HUES64 (cell line): ENCODE data around the gene UQCRC2. TPM values are rescaled to one million over a fixed set of nuclear protein-coding genes. Genes with fewer than 3 reads are reported as not detected.
"Not testable (repeated sequence)": the region's sequence is repeated elsewhere in the genome, so short reads cannot be mapped to it uniquely, and the experiment has no call there.

ENCODE experiments used
- H3K27ac ChIP-seq: 2 replicates; pipeline ENCODE4 v1.7.0; 2013; ENCODE audit warnings: low read depth, low read length, inconsistent platforms
- H3K27me3 ChIP-seq: 2 replicates; pipeline ENCODE4 v1.6.1; 2013; ENCODE audit warnings: mild to moderate bottlenecking, low read length; ENCODE audit not compliant: insufficient read depth
- H3K36me3 ChIP-seq: 2 replicates; pipeline ENCODE4 v1.6.1; 2013; ENCODE audit warnings: mild to moderate bottlenecking, low read length; ENCODE audit not compliant: insufficient read depth
- H3K4me1 ChIP-seq: 2 replicates; pipeline ENCODE4 v1.6.1; 2013; ENCODE audit warnings: mild to moderate bottlenecking, low read length, moderate library complexity; ENCODE audit not compliant: insufficient read depth
- H3K4me3 ChIP-seq: 2 replicates; pipeline ENCODE4 v1.5.1; 2013; ENCODE audit warnings: mild to moderate bottlenecking, low read length, moderate library complexity
- H3K9ac ChIP-seq: 2 replicates; pipeline ENCODE4 v1.6.1; 2013; ENCODE audit warnings: mild to moderate bottlenecking, low read depth, low read length
- H3K9me3 ChIP-seq: 2 replicates; pipeline ENCODE4 v1.6.1; 2013; ENCODE audit warnings: low read depth, low read length; ENCODE audit not compliant: insufficient read depth
- WGBS: fragments of 150-250, 120-280 bp; methylation state at CpG from one replicate; pipeline ENCODE4 v1.1.7; 2013; ENCODE audit warnings: missing lambda C conversion rate; 5-methylcytosine and 5-hydroxymethylcytosine counted together
- polyA plus RNA-seq, 2 experiments: library from polyadenylated mRNA; stranded (reverse); fragments of 50-300 nt; gene quantifications; one replicate each; pipeline ENCODE4 v1.2.3, GENCODE V29; 2013

Gene UQCRC2
- polyA plus RNA-seq (2013, experiment 1 of 2) = 140 TPM
- 145 TPM for polyA plus RNA-seq (2013, experiment 2 of 2)

- H3K9me3 ChIP-seq = no peaks in the 10 kb centered on the region
- peaks cover 7% of the 10 kb centered on the region; the same call in 1 of the 2 replicates for H3K4me1 ChIP-seq
- under 1% methylated on average over 41 of the region's 41 CpGs for WGBS
Observed at GRCh38 chr16:21952793-21953540, at the start of gene UQCRC2. UQCRC2 (plus strand) TSS chr16:21953361; CDS start chr16:21953424, 63 bp downstream.

DNA sequence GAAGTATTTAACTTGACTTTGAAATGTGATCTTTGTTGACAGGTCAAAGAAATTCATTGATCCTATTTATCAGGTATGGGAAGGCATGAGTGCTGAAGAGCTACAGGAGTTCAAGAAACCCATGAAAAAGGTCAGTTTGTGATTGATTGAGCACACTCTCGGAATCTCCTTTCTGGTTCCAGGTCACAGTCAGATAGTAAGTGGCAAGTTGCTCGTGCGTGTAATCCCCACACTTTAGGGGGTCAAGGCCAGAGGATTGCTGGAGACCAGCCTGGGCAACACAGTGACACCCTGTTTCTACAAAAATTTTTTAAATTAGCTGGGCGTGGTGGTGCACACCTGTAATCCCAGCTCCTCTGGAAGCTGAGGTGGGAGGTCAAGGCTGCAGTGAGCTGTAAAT lies 20.5 kb upstream of the UQCRC2 start:
- H3K4me1 ChIP-seq, H3K4me3 ChIP-seq, H3K36me3 ChIP-seq, H3K27me3 ChIP-seq, H3K9me3 ChIP-seq, H3K9ac ChIP-seq, H3K27ac ChIP-seq: not testable (repeated sequence)
- 87% methylated on average over 3 of the region's 4 CpGs for WGBS

More at GRCh38 chr16:21952793-21953540, at the start of gene UQCRC2:
- H3K27ac ChIP-seq = peak within 1 kb of the TSS; percentile 93
- no peaks in the 10 kb centered on the region for H3K27me3 ChIP-seq
- H3K9ac ChIP-seq = peak within 1 kb of the TSS; percentile 98
- peak within 1 kb of the TSS; percentile 90 for H3K4me3 ChIP-seq
- H3K36me3 ChIP-seq = peaks cover 21% of the 10 kb centered on the region

- not testable (repeated sequence) for H3K36me3 ChIP-seq, H3K9ac ChIP-seq, H3K9me3 ChIP-seq, H3K4me3 ChIP-seq, H3K27me3 ChIP-seq, H3K27ac ChIP-seq, H3K4me1 ChIP-seq
- 88% methylated on average over 4 of the region's 4 CpGs for WGBS
Observed at GRCh38 chr16:21933316-21933715, 19.8 kb upstream of the UQCRC2 start.

GRCh38 chr16:21933790-21934189 lies 19.4 kb upstream of the UQCRC2 start:
- H3K4me3 ChIP-seq, H3K36me3 ChIP-seq, H3K4me1 ChIP-seq, H3K27ac ChIP-seq, H3K9me3 ChIP-seq, H3K9ac ChIP-seq: not testable (repeated sequence)
- 92% methylated on average over 2 of the region's 4 CpGs for WGBS
- H3K27me3 ChIP-seq = peaks cover 10% of the 10 kb centered on the region

GRCh38 chr16:21936216-21936615 lies 16.9 kb upstream of the UQCRC2 start:
- not testable (repeated sequence) for H3K27ac ChIP-seq, H3K4me1 ChIP-seq, H3K9ac ChIP-seq, H3K4me3 ChIP-seq, H3K9me3 ChIP-seq, H3K36me3 ChIP-seq
- no CpG with 5 or more reads among the region's 6 CpGs for WGBS
- peaks cover 17% of the 10 kb centered on the region for H3K27me3 ChIP-seq

DNA sequence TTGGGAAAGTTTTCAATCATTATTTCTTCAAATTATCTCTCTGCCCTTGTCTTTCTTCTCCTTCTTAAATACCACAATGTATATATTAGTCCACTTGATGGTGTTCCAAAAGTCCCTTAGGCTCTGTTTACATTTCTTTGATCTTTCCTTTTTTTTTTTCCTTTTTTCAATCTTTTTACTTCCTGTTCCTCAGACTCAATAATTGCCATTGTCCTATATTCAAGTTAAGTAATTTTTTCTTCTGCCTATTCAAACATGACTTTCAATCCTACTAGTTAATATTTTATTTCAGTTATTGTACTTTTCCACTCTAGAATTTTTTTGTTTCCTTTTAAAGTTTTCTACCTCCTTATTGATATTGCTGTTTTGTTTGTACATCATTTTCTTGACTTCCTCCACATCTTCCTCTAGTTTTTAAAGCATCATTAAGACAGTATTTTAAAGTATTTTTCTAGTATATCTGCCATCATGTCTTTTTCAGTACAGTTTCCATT lies 15.8 kb upstream of the UQCRC2 start:
- Histone ChIP-seq H3K9me3 (no peaks in the 10 kb centered on the region), H3K9ac (no peak overlapping the region), H3K4me1 (no peaks in the 10 kb centered on the region), H3K27ac (no peak overlapping the region), H3K27me3 (peaks cover 17% of the 10 kb centered on the region), H3K36me3 (no peaks in the 10 kb centered on the region), H3K4me3 (no peak overlapping the region)

DNA sequence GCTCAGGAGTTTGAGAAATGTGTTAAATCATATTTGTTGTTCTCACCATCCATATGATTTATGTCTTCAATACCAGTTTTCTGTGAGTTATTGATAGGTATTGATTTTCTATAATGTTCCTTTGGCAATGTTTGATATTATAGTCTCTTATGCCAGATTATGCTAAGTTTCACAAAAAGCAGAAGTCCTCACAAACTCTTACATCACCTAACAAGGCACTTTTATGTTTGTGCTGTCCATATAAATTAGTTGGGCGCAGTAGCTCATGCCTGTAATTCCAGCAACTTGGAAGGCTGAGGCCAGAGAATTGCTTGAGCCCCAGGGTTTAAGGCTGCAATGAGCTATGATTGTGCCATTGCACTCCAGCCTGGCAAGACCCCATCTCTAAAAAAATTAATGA lies 12.6 kb upstream of the UQCRC2 start:
- Histone ChIP-seq H3K36me3 (no peaks in the 10 kb centered on the region), H3K9me3 (no peaks in the 10 kb centered on the region), H3K4me3 (no peak overlapping the region), H3K27ac (no peak overlapping the region), H3K9ac (no peak overlapping the region), H3K27me3 (peaks cover 29% of the 10 kb centered on the region), H3K4me1 (no peaks in the 10 kb centered on the region)
- WGBS = 100% methylated on average over 1 of the region's 1 CpG

DNA sequence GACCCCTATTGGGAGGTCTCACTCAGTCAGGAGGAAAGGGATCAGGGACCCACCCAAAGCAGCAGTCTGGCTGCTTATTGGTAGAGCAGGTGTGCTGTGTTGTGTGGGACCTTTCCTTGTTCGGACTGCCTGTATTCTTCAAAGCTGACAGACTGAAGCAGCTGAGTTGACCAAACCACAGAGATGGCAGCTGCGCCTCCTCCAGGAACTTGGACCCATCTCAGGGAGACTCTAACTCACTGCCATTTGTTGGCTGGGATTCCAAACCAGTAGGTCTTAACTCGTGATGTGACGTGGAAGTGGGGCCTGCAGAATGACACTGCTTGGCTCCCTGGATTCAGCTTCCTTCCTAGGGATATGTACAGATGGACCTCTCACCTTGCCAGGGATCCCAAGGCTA lies 9.6 kb upstream of the UQCRC2 start:
- 89% methylated on average over 4 of the region's 4 CpGs for WGBS
- Histone ChIP-seq H3K9me3 (no peaks in the 10 kb centered on the region), H3K36me3 (no peaks in the 10 kb centered on the region), H3K27me3 (peaks cover 22% of the 10 kb centered on the region), H3K4me1 (no peaks in the 10 kb centered on the region), H3K27ac (no peak overlapping the region), H3K4me3 (no peak overlapping the region), H3K9ac (no peak overlapping the region; the same call in 1 of the 2 replicates)

- no peaks in the 10 kb centered on the region for H3K4me1 ChIP-seq
- no peak overlapping the region for H3K9ac ChIP-seq
- 84% methylated on average over 9 of the region's 9 CpGs for WGBS
- peaks cover 15% of the 10 kb centered on the region; the same call in 1 of the 2 replicates for H3K27me3 ChIP-seq
- no peak overlapping the region for H3K27ac ChIP-seq
- H3K36me3 ChIP-seq = no peaks in the 10 kb centered on the region
- H3K9me3 ChIP-seq = no peaks in the 10 kb centered on the region
- no peak overlapping the region for H3K4me3 ChIP-seq
Observed at GRCh38 chr16:21946889-21947635, 6.1 kb upstream of the UQCRC2 start.

GRCh38 chr16:21949713-21950260 lies 3.4 kb upstream of the UQCRC2 start:
- no CpG with 5 or more reads among the region's 1 CpG for WGBS
- Histone ChIP-seq H3K4me3 (no peak overlapping the region), H3K4me1 (peaks cover 7% of the 10 kb centered on the region; the same call in 1 of the 2 replicates), H3K27ac (no peak overlapping the region), H3K9me3 (no peaks in the 10 kb centered on the region), H3K27me3 (peaks cover 8% of the 10 kb centered on the region; the same call in 1 of the 2 replicates), H3K36me3 (no peaks in the 10 kb centered on the region), H3K9ac (no peak overlapping the region)
